HG03457 (cell line): ENCODE measurements around the gene ZNF761.
"Not testable (repeated sequence)": the region's sequence is repeated elsewhere in the genome, so short reads cannot be mapped to it uniquely, and the experiment has no call there.

Source experiments
- ATAC-seq: cut with Tn5 transposase; IDR thresholded peaks from one replicate; pipeline ENCODE4 v1.9.1; 2021; ENCODE audit warnings: moderate number of reproducible peaks; ENCODE audit not compliant: unreplicated experiment

The ZNF761 gene

GRCh38 chr19:53455828-53456227 is 24.0 kb downstream of the ZNF761 start:
- ATAC-seq = no peak

- not testable (repeated sequence) for ATAC-seq
Measured at GRCh38 chr19:53460131-53460721, 28.4 kb downstream of the ZNF761 start.

- ATAC-seq = no peak
Measured at GRCh38 chr19:53461866-53462265, 30.1 kb downstream of the ZNF761 start.

GRCh38 chr19:53462861-53463260 is 31.1 kb downstream of the ZNF761 start:
- ATAC-seq = no peak

GRCh38 chr19:53463263-53463662 is 31.5 kb downstream of the ZNF761 start:
- ATAC-seq = no peak

GRCh38 chr19:53466726-53467484 is 35.1 kb downstream of the ZNF761 start:
- ATAC-seq = no peak

- no peak for ATAC-seq
Measured at GRCh38 chr19:53467485-53468262, 35.9 kb downstream of the ZNF761 start, which contains the start of gene ZNF813. ZNF813 (plus strand) TSS chr19:53467733; CDS start chr19:53483823, 16,090 bp downstream.

GRCh38 chr19:53468628-53469027 is 36.8 kb downstream of the ZNF761 start:
- not testable (repeated sequence) for ATAC-seq

- no peak for ATAC-seq
Measured at GRCh38 chr19:53471916-53472315, 40.1 kb downstream of the ZNF761 start.

- not testable (repeated sequence) for ATAC-seq
Measured at GRCh38 chr19:53474832-53475231, 43.0 kb downstream of the ZNF761 start.

GRCh38 chr19:53475470-53475869 is 43.7 kb downstream of the ZNF761 start:
- not testable (repeated sequence) for ATAC-seq

- not testable (repeated sequence) for ATAC-seq
Measured at GRCh38 chr19:53483751-53484150, 52.0 kb downstream of the ZNF761 start.

- ATAC-seq = no peak
Measured at GRCh38 chr19:53485046-53486004, 53.5 kb downstream of the ZNF761 start.

GRCh38 chr19:53492153-53492552 is 60.4 kb downstream of the ZNF761 start:
- ATAC-seq = no peak

GRCh38 chr19:53497311-53498023 is 65.7 kb downstream of the ZNF761 start:
- not testable (repeated sequence) for ATAC-seq

GRCh38 chr19:53498024-53498395 is 66.2 kb downstream of the ZNF761 start:
- ATAC-seq = not testable (repeated sequence)

GRCh38 chr19:53503151-53503550 is 71.4 kb downstream of the ZNF761 start:
- not testable (repeated sequence) for ATAC-seq

GRCh38 chr19:53503671-53504364 is 72.0 kb downstream of the ZNF761 start:
- ATAC-seq = not testable (repeated sequence)

GRCh38 chr19:53504365-53504703 is 72.5 kb downstream of the ZNF761 start:
- not testable (repeated sequence) for ATAC-seq
